ENCODE measurements around the gene NHLRC4. TPM values are rescaled to one million over a fixed set of nuclear protein-coding genes. Genes with fewer than 3 reads are reported as not detected.
A peak's percentile ranks its signal among the peaks of the same experiment; 100 is the strongest.

Gene NHLRC4
- polyA plus RNA-seq (2012; ENCODE audit: insufficient read depth, insufficient read length, low read depth) = 13.5 TPM

GRCh38 chr16:566475-567372 lies at the start of gene NHLRC4:
Gene NHLRC4 (plus strand): TSS chr16:567005. CDS start chr16:568048, 1,043 bp downstream.
- DNase-seq = peak; percentile 92
- Histone ChIP-seq H3K4me3 (ENCODE audit: low read depth, low read length) (peak within 1 kb of the TSS; percentile 44), H3K36me3 (no peaks in the 10 kb centered on the region), H3K9me3 (no peaks in the 10 kb centered on the region), H3K4me1 (peaks cover 43% of the 10 kb centered on the region), H3K27me3 (no peaks in the 10 kb centered on the region)
- no peak for TF ChIP-seq CTCF (IDR thresholded peaks at IDR 0.05; ENCODE audit: low read depth, low read length)

GRCh38 chr16:518858-519257 lies 47.9 kb upstream of the NHLRC4 start:
- Histone ChIP-seq H3K4me3 (ENCODE audit: low read depth, low read length) (no peak overlapping the region), H3K9me3 (no peaks in the 10 kb centered on the region), H3K36me3 (peaks cover 15% of the 10 kb centered on the region), H3K27me3 (no peaks in the 10 kb centered on the region), H3K4me1 (no peaks in the 10 kb centered on the region)
- TF ChIP-seq CTCF (IDR thresholded peaks at IDR 0.05; ENCODE audit: low read depth, low read length) = no peak
- DNase-seq = no peak

GRCh38 chr16:519425-519824 lies 47.4 kb upstream of the NHLRC4 start:
- Histone ChIP-seq H3K9me3 (no peaks in the 10 kb centered on the region), H3K27me3 (no peaks in the 10 kb centered on the region), H3K4me1 (no peaks in the 10 kb centered on the region), H3K4me3 (ENCODE audit: low read depth, low read length) (no peak overlapping the region), H3K36me3 (peaks cover 15% of the 10 kb centered on the region)
- no peak for TF ChIP-seq CTCF (IDR thresholded peaks at IDR 0.05; ENCODE audit: low read depth, low read length)
- DNase-seq = no peak

- no peak for DNase-seq
- no peak for TF ChIP-seq CTCF (IDR thresholded peaks at IDR 0.05; ENCODE audit: low read depth, low read length)
- no peaks in the 10 kb centered on the region for H3K9me3 ChIP-seq
- no peaks in the 10 kb centered on the region for H3K4me1 ChIP-seq
- H3K4me3 ChIP-seq (ENCODE audit: low read depth, low read length) = no peak overlapping the region
- no peaks in the 10 kb centered on the region for H3K27me3 ChIP-seq
- peaks cover 16% of the 10 kb centered on the region for H3K36me3 ChIP-seq
Measured at GRCh38 chr16:519841-520687, 46.7 kb upstream of the NHLRC4 start.

GRCh38 chr16:520847-521246 lies 46.0 kb upstream of the NHLRC4 start:
- Histone ChIP-seq H3K9me3 (no peaks in the 10 kb centered on the region), H3K4me3 (ENCODE audit: low read depth, low read length) (no peak overlapping the region), H3K36me3 (peaks cover 16% of the 10 kb centered on the region), H3K4me1 (no peaks in the 10 kb centered on the region), H3K27me3 (no peaks in the 10 kb centered on the region)
- no peak for DNase-seq
- no peak for TF ChIP-seq CTCF (IDR thresholded peaks at IDR 0.05; ENCODE audit: low read depth, low read length)

Measured in BE2C (cell line).